Activated T-cell treated with anti-CD3 and anti-CD28 coated beads, Interleukin-2, amount 50 U/mL, for 4 hours (primary cell): ENCODE results near the gene KCNQ2. TPM values are rescaled to one million over a fixed set of nuclear protein-coding genes. Genes with fewer than 3 reads are reported as not detected.
A peak's percentile ranks its signal among the peaks of the same experiment; 100 is the strongest.
"Not testable (repeated sequence)": the region's sequence is repeated elsewhere in the genome, so short reads cannot be mapped to it uniquely, and the experiment has no call there.

Experiments
- ATAC-seq, 2 donors: fragments of 200-7000 bp; cut with Tn5 transposase; one replicate each; pipeline ENCODE4 v1.10.0; 2021
- DNase-seq: peaks from one replicate; pipeline ENCODE4 v3.0.0-alpha.2; 2020
- H3K27me3 Mint-ChIP-seq: one replicate; pipeline ENCODE4 v1.8.0; 2021; ENCODE audit warnings: low read depth, mixed read lengths
- H3K36me3 Mint-ChIP-seq: one replicate; pipeline ENCODE4 v1.8.0; 2022; ENCODE audit warnings: mixed read lengths; ENCODE audit not compliant: insufficient read depth
- H3K4me1 Mint-ChIP-seq: one replicate; pipeline ENCODE4 v1.8.0; 2021; ENCODE audit warnings: low read depth, mixed read lengths
- H3K4me3 Mint-ChIP-seq: one replicate; pipeline ENCODE4 v1.8.0; 2021; ENCODE audit warnings: mild to moderate bottlenecking, moderate library complexity, mixed read lengths
- H3K9me3 Mint-ChIP-seq: one replicate; pipeline ENCODE4 v1.8.0; 2021; ENCODE audit warnings: mixed read lengths
- total RNA-seq, 3 donors: library from RNA; stranded (reverse); gene quantifications; one replicate each; pipeline ENCODE4 v1.2.1, GENCODE V29; 2021

The KCNQ2 gene
- not detected for total RNA-seq

DNA sequence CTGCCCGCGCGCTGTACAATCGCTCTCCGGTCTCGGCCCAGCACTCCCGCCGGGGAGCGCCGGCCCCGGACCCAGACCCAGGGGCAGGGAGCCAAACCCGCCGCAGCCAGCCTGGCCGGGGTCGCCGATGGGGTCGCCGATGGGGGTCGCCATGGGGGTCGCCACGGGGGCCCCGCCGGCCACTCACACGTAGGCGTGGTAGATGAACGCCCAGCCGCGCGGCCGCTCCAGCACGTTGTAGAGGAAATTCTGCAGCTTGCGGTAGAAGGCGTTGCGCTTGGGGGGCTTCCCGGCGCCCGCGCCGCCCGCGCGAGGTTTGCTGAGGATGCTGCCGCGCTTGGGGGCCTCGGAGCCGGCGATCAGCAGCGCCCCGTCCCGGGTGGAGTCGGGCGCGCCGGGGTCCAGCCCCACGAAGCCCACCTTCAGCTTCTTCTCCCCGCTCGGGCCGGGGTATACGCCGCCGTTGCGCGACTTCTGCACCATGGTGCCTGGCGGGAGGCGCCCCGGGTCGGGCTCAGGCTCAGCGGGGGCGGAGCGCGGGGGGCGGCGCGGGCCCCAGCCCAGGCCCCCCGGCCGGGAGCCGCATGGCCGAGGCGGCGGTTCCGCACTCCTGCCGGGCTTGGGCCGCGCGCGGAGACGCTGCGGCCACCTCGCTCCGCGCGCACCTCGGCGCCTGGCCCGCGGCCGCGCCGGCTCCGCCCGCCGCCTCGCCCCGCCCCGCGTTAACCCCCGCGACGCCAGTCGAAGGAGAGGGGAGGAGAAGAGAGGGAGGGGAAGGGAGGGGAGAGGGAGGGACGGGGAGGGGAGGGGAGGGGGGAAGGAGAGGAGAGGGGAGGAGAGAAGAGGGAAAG lies at the start of gene KCNQ2:
Gene KCNQ2 (minus strand): TSS at position 675 of the 851 bp plus-strand sequence. CDS start 192 bp downstream, at position 483.
- DNase-seq: no peak
- ATAC-seq: peak; percentile 45 to 47
- H3K9me3 Mint-ChIP-seq: no peaks in the 10 kb centered on the region
- H3K4me3 Mint-ChIP-seq: no peak within 1 kb of the TSS
- H3K36me3 Mint-ChIP-seq: no peaks in the 10 kb centered on the region
- H3K4me1 Mint-ChIP-seq: peaks cover 5% of the 10 kb centered on the region
- H3K27me3 Mint-ChIP-seq: peaks cover 58% of the 10 kb centered on the region

DNA sequence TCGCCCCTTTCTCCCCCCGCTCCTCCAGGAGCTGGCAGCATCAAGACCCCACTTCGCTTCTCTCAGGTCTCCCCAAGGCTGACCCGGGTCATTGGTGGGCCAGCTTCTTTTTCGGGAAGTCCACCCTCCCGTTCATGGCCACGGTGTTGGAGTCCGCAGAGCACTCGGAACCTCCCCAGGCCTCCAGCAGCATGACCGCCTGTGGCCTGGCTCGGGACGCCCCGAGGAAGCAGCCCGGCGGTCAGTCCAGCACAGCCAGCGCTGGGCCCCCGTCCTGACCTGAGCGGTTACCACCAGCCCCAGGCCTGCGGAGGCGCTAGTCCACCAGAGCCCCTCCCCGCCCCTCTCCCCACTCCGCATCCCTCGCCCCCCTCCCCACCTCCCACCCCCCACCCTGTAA lies 49.1 kb upstream of the KCNQ2 start:
- H3K4me1 Mint-ChIP-seq: peaks cover 15% of the 10 kb centered on the region
- peaks cover 7% of the 10 kb centered on the region for H3K36me3 Mint-ChIP-seq
- ATAC-seq: no peak
- H3K4me3 Mint-ChIP-seq: peak overlapping the region; percentile 82
- no peak for DNase-seq
- no peaks in the 10 kb centered on the region for H3K9me3 Mint-ChIP-seq
- H3K27me3 Mint-ChIP-seq: no peaks in the 10 kb centered on the region

DNA sequence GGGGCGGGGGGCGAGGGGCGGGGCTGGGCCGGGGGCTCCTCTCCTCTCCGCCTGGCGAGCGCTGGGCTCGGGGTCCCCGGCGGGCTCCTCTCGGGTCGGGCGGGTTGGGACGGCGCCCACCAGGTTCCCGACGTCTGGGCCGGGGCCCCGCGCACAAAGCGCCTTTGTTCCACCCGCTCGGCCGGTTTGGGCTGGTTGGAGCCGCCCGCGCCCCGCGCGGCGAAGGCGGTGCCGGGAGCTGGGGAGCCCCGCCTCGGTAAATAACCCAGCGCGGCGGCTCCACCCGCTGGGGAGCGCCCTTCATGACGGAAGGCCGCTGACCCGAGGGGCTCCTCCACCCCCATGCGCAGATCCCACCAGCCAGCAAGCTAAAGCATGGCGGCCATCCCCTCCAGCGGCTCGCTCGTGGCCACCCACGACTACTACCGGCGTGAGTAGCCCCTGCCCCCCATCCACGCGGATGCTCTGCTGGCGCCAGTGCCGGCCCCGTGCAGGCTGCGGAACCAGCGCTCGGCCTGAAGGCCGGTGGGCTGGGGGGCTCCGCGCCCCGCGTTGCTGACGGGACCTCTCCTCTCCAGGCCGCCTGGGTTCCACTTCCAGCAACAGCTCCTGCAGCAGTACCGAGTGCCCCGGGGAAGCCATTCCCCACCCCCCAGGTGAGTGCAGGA lies 48.6 kb upstream of the KCNQ2 start:
- no peaks in the 10 kb centered on the region for H3K9me3 Mint-ChIP-seq
- ATAC-seq (peak; percentile 69 to 73), DNase-seq (peak; percentile 55)
- H3K36me3 Mint-ChIP-seq: peaks cover 7% of the 10 kb centered on the region
- no peaks in the 10 kb centered on the region for H3K27me3 Mint-ChIP-seq
- peak overlapping the region; percentile 82 for H3K4me3 Mint-ChIP-seq
- peaks cover 15% of the 10 kb centered on the region for H3K4me1 Mint-ChIP-seq

DNA sequence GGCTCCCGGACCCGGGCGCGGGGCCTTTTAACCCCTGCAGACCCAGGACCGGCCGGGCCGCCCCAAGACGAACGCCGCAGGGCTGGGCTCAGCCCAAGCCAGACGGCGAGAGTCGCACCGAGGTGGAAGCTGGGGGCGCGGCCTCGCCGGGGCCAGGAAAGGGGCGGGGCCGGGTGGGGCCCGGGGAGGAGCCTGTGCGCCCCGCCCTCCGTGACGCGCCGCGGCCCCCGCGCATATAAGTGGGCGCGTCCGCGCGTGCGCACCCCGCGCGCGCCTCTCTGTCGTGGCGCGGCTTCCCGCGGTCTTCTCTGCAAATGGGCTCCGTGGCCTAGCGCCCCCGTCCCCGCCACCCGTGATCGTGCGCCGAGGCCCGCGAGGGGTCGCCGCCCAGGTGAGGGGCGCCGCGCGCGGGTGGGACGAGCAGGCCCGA lies 48.1 kb upstream of the KCNQ2 start, which contains the start of gene PPDPF:
Gene PPDPF (plus strand): TSS at position 262 of the 430 bp plus-strand sequence. CDS start 544 bp downstream, outside the sequence.
- H3K9me3 Mint-ChIP-seq: no peaks in the 10 kb centered on the region
- peaks cover 2% of the 10 kb centered on the region for H3K27me3 Mint-ChIP-seq
- ATAC-seq (peak; percentile 88 to 91), DNase-seq (peak; percentile 81)
- peak within 1 kb of the TSS; percentile 82 for H3K4me3 Mint-ChIP-seq
- H3K4me1 Mint-ChIP-seq: peaks cover 15% of the 10 kb centered on the region
- peaks cover 7% of the 10 kb centered on the region for H3K36me3 Mint-ChIP-seq

DNA sequence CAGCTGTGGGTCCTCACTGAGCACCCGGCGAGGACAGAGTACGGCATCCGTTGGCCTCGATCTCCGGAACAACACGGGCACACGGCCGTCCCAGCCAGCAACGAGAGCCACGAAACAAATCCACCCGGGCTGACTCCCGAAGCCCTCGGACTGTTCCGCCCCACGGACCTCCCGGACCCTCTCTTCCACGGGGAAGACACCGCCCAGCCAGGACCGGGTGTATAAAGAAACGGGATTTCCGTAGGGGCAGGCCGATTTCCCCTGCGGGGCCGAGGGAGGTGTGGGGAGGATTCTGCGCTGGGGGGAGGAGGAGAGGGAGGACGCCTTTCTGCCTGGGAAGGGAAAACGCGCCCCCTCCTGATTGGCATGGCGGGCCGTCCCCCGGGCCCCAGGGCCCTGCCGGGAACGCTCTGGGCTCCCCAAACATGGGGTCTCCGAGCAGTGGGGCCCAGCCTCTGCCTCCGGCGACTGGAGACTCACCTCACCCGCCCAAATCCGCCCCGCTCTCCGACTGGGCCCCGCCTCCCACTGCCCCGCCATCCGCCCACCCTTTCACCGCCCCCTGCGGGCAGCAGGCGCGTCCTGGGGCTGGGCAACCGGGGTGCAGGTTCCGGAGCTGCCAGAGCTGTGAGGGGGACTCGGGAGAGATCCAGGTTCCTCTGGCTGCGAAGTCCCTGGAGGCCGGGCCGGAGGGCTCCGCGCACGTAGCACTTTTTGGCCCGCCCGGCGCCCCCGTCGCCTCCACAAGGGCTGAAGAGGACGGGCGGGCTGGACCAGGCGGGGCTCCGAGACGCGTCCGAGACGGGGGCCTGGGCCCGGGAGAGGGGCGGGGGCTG lies 47.4 kb upstream of the KCNQ2 start:
- peak; percentile 52 for DNase-seq
- H3K27me3 Mint-ChIP-seq: peaks cover 3% of the 10 kb centered on the region
- no peaks in the 10 kb centered on the region for H3K9me3 Mint-ChIP-seq

DNA sequence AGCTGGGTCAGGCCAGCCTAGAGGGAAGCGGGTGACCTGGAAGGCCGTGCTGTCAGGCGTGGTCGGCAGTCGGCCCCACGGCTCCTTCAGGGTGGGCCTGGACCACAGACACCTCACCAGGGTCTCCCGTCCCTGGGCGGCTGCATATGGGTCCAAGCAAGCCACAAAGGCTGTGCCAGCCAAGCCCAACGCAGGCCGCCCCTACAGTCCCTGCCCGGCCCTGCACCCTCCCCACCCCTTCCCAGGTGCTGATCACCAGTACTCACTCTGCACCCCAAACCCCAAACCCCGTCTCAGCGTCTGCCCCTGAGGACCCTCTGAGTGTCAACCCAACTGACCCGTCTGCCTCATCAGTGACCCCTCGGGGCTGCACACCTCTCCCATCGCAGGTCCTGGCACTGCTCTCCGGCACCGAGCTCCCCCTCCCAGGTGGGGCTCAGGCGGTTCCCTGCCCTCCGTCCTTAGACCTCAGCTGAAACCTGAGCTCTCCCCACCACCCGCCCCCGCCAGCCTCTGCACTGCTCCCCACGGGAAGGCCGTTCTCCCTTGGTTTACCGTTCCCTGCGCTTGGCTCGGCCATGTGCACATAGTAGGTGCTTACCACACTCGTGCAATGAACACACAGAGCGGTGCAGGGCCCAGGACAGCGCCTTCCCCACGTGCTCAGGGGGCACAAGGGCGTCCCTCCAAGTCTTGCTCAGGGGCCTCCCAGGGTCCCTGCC lies 46.7 kb upstream of the KCNQ2 start:
- peaks cover 5% of the 10 kb centered on the region for H3K27me3 Mint-ChIP-seq
- peaks cover 13% of the 10 kb centered on the region for H3K4me1 Mint-ChIP-seq
- H3K4me3 Mint-ChIP-seq: peak overlapping the region; percentile 73
- H3K9me3 Mint-ChIP-seq: peaks cover 5% of the 10 kb centered on the region
- peaks cover 7% of the 10 kb centered on the region for H3K36me3 Mint-ChIP-seq
- ATAC-seq (no peak), DNase-seq (no peak)

More for the DNA sequence above, 47.4 kb upstream of the KCNQ2 start:
- H3K36me3 Mint-ChIP-seq: peaks cover 7% of the 10 kb centered on the region
- peak overlapping the region; percentile 73 for H3K4me3 Mint-ChIP-seq
- peak; percentile 44 to 45 for ATAC-seq
- H3K4me1 Mint-ChIP-seq: peaks cover 15% of the 10 kb centered on the region

DNA sequence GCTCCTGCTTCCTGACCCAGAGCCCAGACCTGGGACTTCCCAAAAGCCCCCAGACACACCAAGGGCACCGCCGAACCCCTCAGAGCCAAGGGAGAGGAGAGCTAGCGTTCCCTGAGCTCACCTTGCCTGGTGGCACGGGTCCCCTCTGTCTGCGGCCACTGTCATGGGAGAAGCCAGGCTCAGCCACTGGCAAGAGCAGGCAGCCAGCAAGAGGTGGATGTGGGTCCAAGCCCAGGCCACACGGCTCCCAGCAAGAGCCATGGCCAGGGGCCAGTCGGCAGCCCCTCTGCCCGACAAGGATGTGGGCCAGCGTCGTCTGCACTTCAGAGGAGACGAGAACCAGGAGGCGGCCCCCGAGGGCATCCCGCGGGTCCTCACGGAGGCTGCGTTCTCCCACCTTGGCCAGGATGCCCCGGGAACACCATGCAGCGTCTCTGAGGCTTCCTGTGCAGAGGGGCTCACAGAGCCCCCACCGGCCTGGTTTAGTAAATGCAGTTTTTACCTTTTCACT lies 46.0 kb upstream of the KCNQ2 start:
- peaks cover 2% of the 10 kb centered on the region for H3K36me3 Mint-ChIP-seq
- H3K4me1 Mint-ChIP-seq: peaks cover 11% of the 10 kb centered on the region
- ATAC-seq (no peak), DNase-seq (no peak)
- H3K27me3 Mint-ChIP-seq: peaks cover 6% of the 10 kb centered on the region
- H3K4me3 Mint-ChIP-seq: peak overlapping the region; percentile 48
- H3K9me3 Mint-ChIP-seq: peaks cover 6% of the 10 kb centered on the region

DNA sequence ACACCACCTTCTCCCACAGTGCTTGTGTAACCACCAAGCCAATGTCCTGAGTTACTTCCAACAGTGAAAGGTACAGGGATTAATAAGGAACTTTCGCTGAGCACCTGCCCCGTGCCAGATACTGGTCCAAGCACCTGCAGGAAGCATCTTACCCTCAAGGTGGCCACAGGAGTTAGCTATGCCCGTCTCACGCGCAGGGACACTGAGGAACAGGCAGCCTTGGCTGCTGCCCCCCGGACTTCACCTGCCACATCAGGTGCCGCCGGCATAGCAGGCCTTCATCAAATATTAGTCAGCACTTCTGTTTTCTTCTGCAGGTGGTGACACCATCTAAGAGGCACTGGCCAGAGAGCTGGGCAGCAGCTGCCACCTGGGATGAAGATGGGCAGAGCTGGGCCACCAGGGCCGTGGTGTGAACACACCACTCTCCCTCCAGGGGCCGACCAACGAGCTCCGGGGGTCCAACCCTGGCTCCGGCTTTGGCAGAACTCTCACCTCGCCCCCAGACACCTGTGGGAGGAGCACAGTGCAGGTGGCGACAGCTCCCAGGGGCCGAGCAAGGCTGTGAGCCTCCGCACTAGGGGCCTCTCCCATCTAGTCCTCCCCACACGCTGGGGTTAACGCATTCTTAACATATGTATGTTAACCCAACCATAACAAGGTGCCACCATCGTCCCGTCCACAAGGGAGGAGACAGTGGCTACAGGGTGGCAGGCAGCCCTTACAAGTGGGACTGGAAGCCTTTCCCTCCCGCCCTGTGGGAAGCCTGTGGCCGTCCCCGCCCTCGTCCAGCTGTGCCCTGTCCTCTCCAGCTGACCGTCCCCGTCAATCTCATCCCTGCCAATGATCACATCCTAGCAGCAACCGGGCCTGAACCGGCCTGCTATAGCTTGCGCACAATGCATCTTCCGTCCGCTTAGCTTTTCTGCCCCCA lies 45.2 kb upstream of the KCNQ2 start:
- H3K4me3 Mint-ChIP-seq: no peak overlapping the region
- H3K27me3 Mint-ChIP-seq: peaks cover 14% of the 10 kb centered on the region
- ATAC-seq (no peak), DNase-seq (no peak)
- peaks cover 2% of the 10 kb centered on the region for H3K36me3 Mint-ChIP-seq
- H3K9me3 Mint-ChIP-seq: peaks cover 6% of the 10 kb centered on the region
- H3K4me1 Mint-ChIP-seq: peaks cover 10% of the 10 kb centered on the region

DNA sequence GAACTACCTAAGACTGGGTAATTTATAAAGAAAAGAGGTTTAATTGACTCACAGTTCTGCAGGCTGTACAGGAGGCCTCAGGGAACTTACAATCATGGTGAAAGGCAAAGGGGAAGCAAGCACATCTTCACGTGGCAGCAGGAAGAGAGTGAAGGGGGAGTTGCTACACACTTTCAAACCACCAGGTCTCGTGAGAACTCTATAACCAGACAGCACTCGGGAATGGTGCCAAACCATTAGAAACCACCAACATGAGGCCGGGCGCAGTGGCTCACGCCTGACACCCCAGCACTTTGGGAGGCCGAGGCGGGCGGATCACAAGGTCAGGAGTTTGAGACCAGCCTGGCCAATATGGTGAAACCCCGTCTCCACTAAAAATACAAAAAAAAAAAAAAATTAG lies 42.1 kb upstream of the KCNQ2 start:
- not testable (repeated sequence) for H3K36me3 Mint-ChIP-seq, H3K4me3 Mint-ChIP-seq, DNase-seq, H3K4me1 Mint-ChIP-seq, H3K9me3 Mint-ChIP-seq
- peak in 1 of 2 donors; percentile 25 for ATAC-seq
- H3K27me3 Mint-ChIP-seq: peaks cover 36% of the 10 kb centered on the region

DNA sequence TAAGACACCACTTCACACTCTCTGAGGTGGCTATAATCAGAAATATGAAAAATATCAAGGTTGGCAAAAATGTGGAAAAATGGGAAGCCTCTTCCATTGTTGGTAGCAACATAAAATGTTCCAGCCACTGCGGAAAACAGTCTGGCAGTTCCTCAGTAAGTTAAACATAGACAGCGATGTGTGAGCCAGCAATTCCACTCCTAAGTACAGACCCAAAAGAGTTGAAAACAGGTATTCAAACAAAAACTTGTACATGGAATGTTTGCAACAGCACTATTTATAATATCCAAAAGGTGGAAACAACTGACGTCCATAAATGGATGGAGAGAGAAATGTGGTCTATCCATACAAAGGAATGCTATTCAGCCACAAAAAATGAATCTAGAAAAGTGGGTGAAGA lies 40.8 kb upstream of the KCNQ2 start:
- Mint-ChIP-seq H3K4me1 (no peaks in the 10 kb centered on the region), H3K4me3 (no peak overlapping the region), H3K36me3 (no peaks in the 10 kb centered on the region), H3K9me3 (peaks cover 6% of the 10 kb centered on the region), H3K27me3 (peaks cover 44% of the 10 kb centered on the region)
- DNase-seq: no peak
- ATAC-seq: no peak

DNA sequence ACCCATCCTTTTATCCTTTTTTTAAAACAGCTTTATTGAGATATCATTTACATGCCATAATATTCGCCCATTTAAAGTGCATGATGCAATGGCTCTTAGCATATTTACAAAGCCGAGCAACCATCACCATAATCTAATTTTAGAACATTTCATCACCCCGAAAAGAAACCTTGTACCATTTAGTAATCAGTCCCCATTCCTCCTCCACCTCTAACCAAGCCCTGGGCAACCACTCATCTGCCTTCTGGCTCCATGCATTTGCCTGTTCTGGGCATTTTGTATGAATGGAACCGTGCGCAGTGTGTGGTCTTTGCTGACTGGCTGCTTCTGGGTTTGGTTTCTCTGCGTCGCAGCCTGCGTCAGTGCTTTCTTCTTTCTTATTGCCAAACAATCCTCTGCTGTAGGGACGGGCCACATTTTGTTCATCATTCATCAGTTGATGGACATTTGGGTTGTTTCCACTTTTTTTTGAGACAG lies 36.7 kb upstream of the KCNQ2 start:
- DNase-seq (no peak), ATAC-seq (no peak)
- no peak overlapping the region for H3K4me3 Mint-ChIP-seq
- peaks cover 49% of the 10 kb centered on the region for H3K27me3 Mint-ChIP-seq
- peaks cover 3% of the 10 kb centered on the region for H3K4me1 Mint-ChIP-seq
- peaks cover under 1% of the 10 kb centered on the region for H3K36me3 Mint-ChIP-seq
- H3K9me3 Mint-ChIP-seq: peaks cover 8% of the 10 kb centered on the region

DNA sequence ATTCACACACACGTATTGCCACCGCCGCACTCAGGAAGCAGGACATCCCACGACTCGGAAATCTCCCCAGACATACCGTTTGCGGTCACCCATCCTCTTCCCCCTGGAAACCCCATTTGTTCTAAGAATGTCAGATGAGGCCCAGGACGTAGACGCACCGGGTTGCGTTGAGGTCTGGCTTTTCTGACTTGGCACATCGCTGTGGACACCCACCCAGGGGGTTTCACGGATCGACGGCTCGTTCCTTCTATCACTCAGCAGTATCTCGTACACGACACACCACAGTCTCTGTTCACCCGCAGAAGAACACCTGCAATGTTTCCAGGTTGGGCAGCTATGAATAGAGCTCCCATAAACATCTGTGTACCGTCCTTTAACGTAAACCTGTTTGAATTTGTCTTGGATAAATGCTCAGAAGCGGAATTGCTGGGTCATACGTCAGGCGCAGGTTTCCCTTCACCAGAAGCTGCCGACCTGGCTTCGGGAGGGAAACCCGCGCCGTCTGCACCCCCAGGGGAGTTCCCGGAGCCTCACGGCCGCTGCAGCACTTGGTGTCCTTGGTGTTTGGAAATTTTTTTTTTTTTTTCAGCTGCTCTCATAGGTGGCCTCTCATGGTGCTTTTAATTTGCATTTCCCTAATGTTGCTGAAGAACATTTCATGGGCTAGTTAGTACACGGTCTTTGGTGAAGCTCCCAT lies 35.8 kb upstream of the KCNQ2 start:
- H3K9me3 Mint-ChIP-seq: peaks cover 9% of the 10 kb centered on the region
- DNase-seq: no peak
- ATAC-seq: no peak
- peaks cover 50% of the 10 kb centered on the region for H3K27me3 Mint-ChIP-seq
- no peak overlapping the region for H3K4me3 Mint-ChIP-seq
- H3K36me3 Mint-ChIP-seq: peaks cover 1% of the 10 kb centered on the region
- peaks cover 3% of the 10 kb centered on the region for H3K4me1 Mint-ChIP-seq
